Activated naive CD4-positive, alpha-beta T cell treated with anti-CD3 and anti-CD28 coated beads, Interleukin-2, amount 10 ng/mL, durations not matched to agents 7 days and 5 days (primary cell): ENCODE measurements around the gene UBA7.

Source experiments
- CTCF ChIA-PET: fragments of 350-600 bp; sonication (Branson Sonifier 250); formaldehyde crosslinking; loops from one replicate; lab custom pipeline; 2021; ENCODE audit warnings: antibody characterized with exemption; lab: Charles Lee
- DNase-seq: peaks from one replicate; pipeline ENCODE4 v3.0.0-alpha.2; 2020
- H3K27ac Mint-ChIP-seq: one replicate; pipeline ENCODE4 v1.8.0; 2021; ENCODE audit warnings: mild to moderate bottlenecking, moderate library complexity, mixed read lengths
- H3K27me3 Mint-ChIP-seq: one replicate; pipeline ENCODE4 v1.8.0; 2021; ENCODE audit warnings: mild to moderate bottlenecking, mixed read lengths
- H3K36me3 Mint-ChIP-seq: one replicate; pipeline ENCODE4 v1.8.0; 2021; ENCODE audit warnings: mixed read lengths
- H3K4me1 Mint-ChIP-seq: one replicate; pipeline ENCODE4 v1.8.0; 2021; ENCODE audit warnings: mixed read lengths
- H3K4me3 Mint-ChIP-seq: one replicate; pipeline ENCODE4 v1.8.0; 2021; ENCODE audit warnings: mild to moderate bottlenecking, moderate library complexity, mixed read lengths
- H3K9me3 Mint-ChIP-seq: one replicate; pipeline ENCODE4 v1.8.0; 2021; ENCODE audit warnings: mixed read lengths

Gene UBA7

GRCh38 chr3:49802719-49803464, 10.9 kb downstream of the UBA7 start, which contains the start of gene INKA1:
Gene INKA1, plus strand, starts transcription at chr3:49803261. Its CDS starts 132 bp downstream, at chr3:49803393.
- H3K27me3 Mint-ChIP-seq = peaks cover 68% of the 10 kb centered on the region
- H3K4me1 Mint-ChIP-seq = peaks cover 46% of the 10 kb centered on the region
- peak within 1 kb of the TSS; percentile 67 for H3K27ac Mint-ChIP-seq
- peaks cover 6% of the 10 kb centered on the region for H3K36me3 Mint-ChIP-seq
- DNase-seq = peak; percentile 92
- CTCF ChIA-PET = interaction anchor here (0.8 to 15.9 kb wide), 12 partner anchors 10 to 401 kb away, joined by 3 to 225 read pairs (median 4); partner anchors contain the start of genes AMIGO3, RBM5 and UBA7
- no peaks in the 10 kb centered on the region for H3K9me3 Mint-ChIP-seq
- H3K4me3 Mint-ChIP-seq = peak within 1 kb of the TSS; percentile 78

- peaks cover 2% of the 10 kb centered on the region for H3K36me3 Mint-ChIP-seq
- peaks cover 29% of the 10 kb centered on the region for H3K4me1 Mint-ChIP-seq
- H3K27me3 Mint-ChIP-seq = peaks cover 81% of the 10 kb centered on the region
- H3K9me3 Mint-ChIP-seq = no peaks in the 10 kb centered on the region
- CTCF ChIA-PET = interaction anchor here (0.9 to 15.9 kb wide), 5 partner anchors 19 to 110 kb away, joined by 3 to 225 read pairs (median 6); no protein-coding TSS in a partner anchor
- no peak for DNase-seq
- H3K27ac Mint-ChIP-seq = no peak overlapping the region
- H3K4me3 Mint-ChIP-seq = no peak overlapping the region
Measured at GRCh38 chr3:49801160-49801559, 12.6 kb downstream of the UBA7 start.

DNA sequence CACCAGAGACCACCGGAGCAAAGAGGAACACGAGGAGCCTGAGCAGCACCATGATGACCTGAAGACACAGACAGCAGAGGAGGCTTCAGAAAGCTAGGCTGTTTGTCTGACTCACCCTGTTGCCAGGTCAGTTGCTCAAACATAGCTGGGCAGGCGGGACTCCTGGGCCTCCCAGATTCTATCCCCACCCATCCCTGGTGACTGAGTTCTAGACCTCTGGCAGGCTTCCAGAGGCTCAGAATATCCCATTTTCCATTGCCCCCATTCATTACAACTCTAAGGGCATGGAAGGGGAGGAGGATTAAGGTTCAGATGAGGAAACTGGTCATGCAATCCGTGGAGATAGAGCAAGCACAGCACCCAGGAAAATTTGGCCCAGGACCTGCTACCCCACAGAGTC, 14.0 kb downstream of the UBA7 start, which contains the start of gene CDHR4:
Gene CDHR4 (minus strand): TSS at position 113 of the 400 bp plus-strand sequence. CDS start 61 bp downstream, at position 52.
- H3K27me3 Mint-ChIP-seq = peaks cover 87% of the 10 kb centered on the region
- H3K4me1 Mint-ChIP-seq = peaks cover 20% of the 10 kb centered on the region
- no peak within 1 kb of the TSS for H3K4me3 Mint-ChIP-seq
- H3K9me3 Mint-ChIP-seq = no peaks in the 10 kb centered on the region
- no peak within 1 kb of the TSS for H3K27ac Mint-ChIP-seq
- no peaks in the 10 kb centered on the region for H3K36me3 Mint-ChIP-seq
- CTCF ChIA-PET = interaction anchor here (1.0 to 15.9 kb wide), 2 partner anchors 14 to 37 kb away, joined by 3 to 225 read pairs; partner anchors contain the start of gene UBA7
- no peak for DNase-seq

DNA sequence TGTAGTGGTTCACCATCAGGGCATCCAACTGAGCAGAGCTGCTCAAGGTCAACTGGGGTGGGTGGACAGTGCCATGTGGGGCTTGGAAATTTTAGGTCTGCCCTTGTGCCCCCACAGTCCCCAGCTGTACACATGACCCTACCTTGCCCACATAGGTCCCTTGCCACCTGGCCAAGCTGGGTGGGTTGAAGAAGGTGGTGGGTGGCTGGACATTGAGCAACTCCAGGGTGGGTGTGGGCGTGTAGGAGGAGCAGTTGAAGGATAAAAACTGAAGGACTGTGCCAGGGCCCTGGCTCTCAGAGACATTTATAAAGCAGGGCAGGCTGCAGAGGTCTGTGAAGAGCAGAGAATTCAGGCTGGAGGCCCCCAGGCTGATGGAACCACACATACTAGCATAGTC, 14.6 kb downstream of the UBA7 start:
- Mint-ChIP-seq H3K27me3 (peaks cover 81% of the 10 kb centered on the region), H3K36me3 (no peaks in the 10 kb centered on the region), H3K9me3 (no peaks in the 10 kb centered on the region), H3K27ac (no peak overlapping the region), H3K4me1 (peaks cover 18% of the 10 kb centered on the region), H3K4me3 (no peak overlapping the region)
- CTCF ChIA-PET = interaction anchor here (1.1 to 15.9 kb wide), 2 partner anchors 38 to 55 kb away, joined by 3 to 225 read pairs; no protein-coding TSS in a partner anchor
- no peak for DNase-seq

GRCh38 chr3:49794926-49795905, 18.5 kb downstream of the UBA7 start:
- Mint-ChIP-seq H3K27me3 (peaks cover 69% of the 10 kb centered on the region), H3K27ac (no peak overlapping the region), H3K36me3 (no peaks in the 10 kb centered on the region), H3K9me3 (no peaks in the 10 kb centered on the region), H3K4me1 (peaks cover 2% of the 10 kb centered on the region), H3K4me3 (no peak overlapping the region)
- no peak for DNase-seq
- CTCF ChIA-PET = interaction anchor here (1.1 to 1.3 kb wide), 2 partner anchors 43 to 44 kb away, joined by 3 read pairs; no protein-coding TSS in a partner anchor

- CTCF ChIA-PET = no interaction called here
Measured at GRCh38 chr3:49794431-49794830, 19.3 kb downstream of the UBA7 start.

GRCh38 chr3:49793486-49794085, 20.2 kb downstream of the UBA7 start:
- CTCF ChIA-PET = no interaction called here
- Mint-ChIP-seq H3K9me3 (no peaks in the 10 kb centered on the region), H3K4me1 (peaks cover 7% of the 10 kb centered on the region), H3K4me3 (no peak overlapping the region), H3K27ac (no peak overlapping the region), H3K36me3 (no peaks in the 10 kb centered on the region), H3K27me3 (peaks cover 58% of the 10 kb centered on the region)
- no peak for DNase-seq

More at GRCh38 chr3:49794431-49794830, 19.3 kb downstream of the UBA7 start:
- Mint-ChIP-seq H3K27ac (no peak overlapping the region), H3K36me3 (no peaks in the 10 kb centered on the region), H3K9me3 (no peaks in the 10 kb centered on the region), H3K4me3 (no peak overlapping the region), H3K27me3 (peaks cover 66% of the 10 kb centered on the region), H3K4me1 (peaks cover 7% of the 10 kb centered on the region)
- no peak for DNase-seq

GRCh38 chr3:49792371-49793150, 21.2 kb downstream of the UBA7 start:
- peaks cover 14% of the 10 kb centered on the region for H3K4me1 Mint-ChIP-seq
- H3K36me3 Mint-ChIP-seq = no peaks in the 10 kb centered on the region
- H3K27ac Mint-ChIP-seq = no peak overlapping the region
- no peaks in the 10 kb centered on the region for H3K9me3 Mint-ChIP-seq
- peaks cover 60% of the 10 kb centered on the region for H3K27me3 Mint-ChIP-seq
- CTCF ChIA-PET = interaction anchor here (1.2 to 1.5 kb wide), 2 partner anchors 10 to 47 kb away, joined by 3 to 8 read pairs; partner anchors contain the start of gene INKA1
- DNase-seq = no peak
- H3K4me3 Mint-ChIP-seq = no peak overlapping the region

- CTCF ChIA-PET = interaction anchor here (1.2 to 1.5 kb wide), 2 partner anchors 11 to 48 kb away, joined by 3 to 8 read pairs; partner anchors contain the start of gene INKA1
- peaks cover 21% of the 10 kb centered on the region for H3K4me1 Mint-ChIP-seq
- H3K27me3 Mint-ChIP-seq = peaks cover 51% of the 10 kb centered on the region
- no peak for DNase-seq
- H3K36me3 Mint-ChIP-seq = no peaks in the 10 kb centered on the region
- H3K27ac Mint-ChIP-seq = no peak overlapping the region
- no peaks in the 10 kb centered on the region for H3K9me3 Mint-ChIP-seq
- H3K4me3 Mint-ChIP-seq = no peak overlapping the region
Measured at GRCh38 chr3:49791571-49791970, 22.2 kb downstream of the UBA7 start.

GRCh38 chr3:49790626-49791411, 22.9 kb downstream of the UBA7 start:
- peaks cover 23% of the 10 kb centered on the region for H3K4me1 Mint-ChIP-seq
- no peak overlapping the region for H3K4me3 Mint-ChIP-seq
- no peaks in the 10 kb centered on the region for H3K36me3 Mint-ChIP-seq
- H3K27ac Mint-ChIP-seq = no peak overlapping the region
- peaks cover 45% of the 10 kb centered on the region for H3K27me3 Mint-ChIP-seq
- CTCF ChIA-PET = interaction anchor here (0.6 to 1.5 kb wide), 3 partner anchors 12 to 74 kb away, joined by 3 to 8 read pairs (median 4); partner anchors contain the start of gene INKA1
- DNase-seq = no peak
- no peaks in the 10 kb centered on the region for H3K9me3 Mint-ChIP-seq

- H3K36me3 Mint-ChIP-seq = peaks cover 12% of the 10 kb centered on the region
- peaks cover 36% of the 10 kb centered on the region for H3K27me3 Mint-ChIP-seq
- H3K4me3 Mint-ChIP-seq = no peak overlapping the region
- no peaks in the 10 kb centered on the region for H3K9me3 Mint-ChIP-seq
- H3K27ac Mint-ChIP-seq = no peak overlapping the region
- H3K4me1 Mint-ChIP-seq = peaks cover 39% of the 10 kb centered on the region
- DNase-seq = no peak
- CTCF ChIA-PET = interaction anchor here (0.6 to 1.3 kb wide), 3 partner anchors 14 to 69 kb away, joined by 3 read pairs; partner anchors contain the start of gene INKA1
Measured at GRCh38 chr3:49788056-49788455, 25.7 kb downstream of the UBA7 start.

- H3K27ac Mint-ChIP-seq = no peak overlapping the region
- no peaks in the 10 kb centered on the region for H3K9me3 Mint-ChIP-seq
- H3K36me3 Mint-ChIP-seq = peaks cover 12% of the 10 kb centered on the region
- CTCF ChIA-PET = interaction anchor here (1.1 to 1.3 kb wide), 2 partner anchors 15 to 69 kb away, joined by 3 read pairs; no protein-coding TSS in a partner anchor
- peaks cover 39% of the 10 kb centered on the region for H3K4me1 Mint-ChIP-seq
- H3K4me3 Mint-ChIP-seq = peak overlapping the region; percentile 88
- H3K27me3 Mint-ChIP-seq = peaks cover 31% of the 10 kb centered on the region
- no peak for DNase-seq
Measured at GRCh38 chr3:49787536-49787935, 26.2 kb downstream of the UBA7 start.
